Chondrocyte (in vitro differentiated cells): Measurements from ENCODE around the gene FIGNL1. TPM values are rescaled to one million over a fixed set of nuclear protein-coding genes. Genes with fewer than 3 reads are reported as not detected.

Source experiments
- DNase-seq: peaks from one replicate; pipeline ENCODE4 v3.0.0; 2021; ENCODE audit warnings: mixed read lengths, low spot score
- H3K27ac Mint-ChIP-seq: one replicate; pipeline ENCODE4 v1.8.0; 2021; ENCODE audit warnings: mild to moderate bottlenecking, moderate library complexity, mixed read lengths; ENCODE audit not compliant: unreplicated experiment
- H3K27me3 Mint-ChIP-seq: 2 replicates; pipeline ENCODE4 v1.8.0; 2021; ENCODE audit warnings: low read depth, mixed read lengths
- H3K36me3 Mint-ChIP-seq: 2 replicates; pipeline ENCODE4 v1.8.0; 2021; ENCODE audit warnings: low read depth, mixed read lengths
- H3K4me1 Mint-ChIP-seq: 2 replicates; pipeline ENCODE4 v1.8.0; 2021; ENCODE audit warnings: low read depth, mild to moderate bottlenecking, mixed read lengths
- H3K4me3 Mint-ChIP-seq: one replicate; pipeline ENCODE4 v1.8.0; 2021; ENCODE audit warnings: mild to moderate bottlenecking, moderate library complexity, mixed read lengths; ENCODE audit not compliant: unreplicated experiment
- H3K9me3 Mint-ChIP-seq: 2 replicates; pipeline ENCODE4 v1.8.0; 2021; ENCODE audit warnings: low read depth, mixed read lengths
- CTCF ChIP-seq: fragments of 200-600 bp; sonication (generic); IDR thresholded peaks from 2 replicates; pipeline ENCODE4 v1.5.0; 2021; ENCODE audit warnings: antibody characterized with exemption, mild to moderate bottlenecking, moderate library complexity
- total RNA-seq: library from RNA; stranded (reverse); gene quantifications from 3 replicates; pipeline ENCODE4 v1.2.1, GENCODE V29; 2021

Gene FIGNL1
- total RNA-seq, 1 donor from 2014 or later: 6.8 TPM

- H3K36me3 Mint-ChIP-seq: no peaks in the 10 kb centered on the region
- no peak overlapping the region for H3K27ac Mint-ChIP-seq
- H3K4me1 Mint-ChIP-seq: no peaks in the 10 kb centered on the region
- no peak for TF ChIP-seq CTCF
- no peak for DNase-seq
- H3K9me3 Mint-ChIP-seq: no peaks in the 10 kb centered on the region
- H3K4me3 Mint-ChIP-seq: no peak overlapping the region
- H3K27me3 Mint-ChIP-seq: peaks cover 66% of the 10 kb centered on the region
These were observed 44.9 kb downstream of the FIGNL1 start for GRCh38 chr7:50405221-50405620.

- Mint-ChIP-seq H3K9me3 (no peaks in the 10 kb centered on the region), H3K36me3 (no peaks in the 10 kb centered on the region), H3K27ac (no peak overlapping the region), H3K4me1 (no peaks in the 10 kb centered on the region), H3K27me3 (peaks cover 66% of the 10 kb centered on the region), H3K4me3 (no peak overlapping the region)
- no peak for DNase-seq
- no peak for TF ChIP-seq CTCF
These were observed 45.8 kb downstream of the FIGNL1 start for GRCh38 chr7:50404392-50404791.

GRCh38 chr7:50400114-50400513 is 50.0 kb downstream of the FIGNL1 start:
- H3K27me3 Mint-ChIP-seq: peaks cover 50% of the 10 kb centered on the region
- DNase-seq: no peak
- no peak overlapping the region for H3K27ac Mint-ChIP-seq
- no peaks in the 10 kb centered on the region for H3K4me1 Mint-ChIP-seq
- no peaks in the 10 kb centered on the region for H3K36me3 Mint-ChIP-seq
- H3K4me3 Mint-ChIP-seq: no peak overlapping the region
- TF ChIP-seq CTCF: no peak
- no peaks in the 10 kb centered on the region for H3K9me3 Mint-ChIP-seq

- Mint-ChIP-seq H3K27ac (no peak overlapping the region), H3K36me3 (no peaks in the 10 kb centered on the region), H3K4me3 (no peak overlapping the region), H3K27me3 (peaks cover 50% of the 10 kb centered on the region), H3K9me3 (no peaks in the 10 kb centered on the region), H3K4me1 (no peaks in the 10 kb centered on the region)
- DNase-seq: no peak
- no peak for TF ChIP-seq CTCF
These were observed 50.5 kb downstream of the FIGNL1 start for GRCh38 chr7:50399635-50400034.

GRCh38 chr7:50399206-50399605 is 50.9 kb downstream of the FIGNL1 start:
- TF ChIP-seq CTCF: no peak
- Mint-ChIP-seq H3K4me3 (no peak overlapping the region), H3K9me3 (no peaks in the 10 kb centered on the region), H3K27me3 (peaks cover 50% of the 10 kb centered on the region), H3K4me1 (no peaks in the 10 kb centered on the region), H3K27ac (no peak overlapping the region), H3K36me3 (no peaks in the 10 kb centered on the region)
- DNase-seq: no peak
